Stimulated activated naive CD8-positive, alpha-beta T cell treated with anti-CD3 and anti-CD28 coated beads, Interleukin-15, amount 100 ng/mL, for 72 hours (primary cell): ENCODE results near the gene APBB1IP.
"Not testable (repeated sequence)": the region's sequence is repeated elsewhere in the genome, so short reads cannot be mapped to it uniquely, and the experiment has no call there.

Experiments used
- ATAC-seq: fragments of 150-1000 bp; cut with Tn5 transposase; 2 replicates; pipeline ENCODE4 v1.10.0; 2021; ENCODE audit warnings: mild to moderate bottlenecking, moderate library complexity
- DNase-seq, 2 donors: peaks; one replicate each; pipeline ENCODE4 v3.0.0; 2021 to 2022
- H3K27ac Mint-ChIP-seq, 2 donors: one replicate each; pipeline ENCODE4 v1.8.0; 2022; ENCODE audit warnings: mild to moderate bottlenecking in 2 of 2, mixed read lengths in 2 of 2, moderate library complexity in 2 of 2
- H3K27me3 Mint-ChIP-seq: one replicate; pipeline ENCODE4 v1.8.0; 2022; ENCODE audit warnings: mixed read lengths
- H3K4me1 Mint-ChIP-seq: one replicate; pipeline ENCODE4 v1.8.0; 2022; ENCODE audit warnings: mild to moderate bottlenecking, mixed read lengths
- H3K4me3 Mint-ChIP-seq, 2 donors: one replicate each; pipeline ENCODE4 v1.8.0; 2022; ENCODE audit warnings: mild to moderate bottlenecking in 2 of 2, mixed read lengths in 2 of 2, moderate library complexity in 1 of 2
- H3K9me3 Mint-ChIP-seq, 2 donors: one replicate each; pipeline ENCODE4 v1.8.0; 2022; ENCODE audit warnings: mixed read lengths in 2 of 2

Gene APBB1IP

GRCh38 chr10:26437637-26438461, at the start of gene APBB1IP:
APBB1IP (plus strand) TSS chr10:26438341; CDS start chr10:26492327, 53,986 bp downstream.
- peak; percentile 64 for ATAC-seq
- DNase-seq, result peak; percentile 61 to 72
- Mint-ChIP-seq H3K9me3 (no peaks in the 10 kb centered on the region), H3K27ac (peak within 1 kb of the TSS; percentile 95 to 97), H3K27me3 (no peaks in the 10 kb centered on the region), H3K4me3 (peak within 1 kb of the TSS; percentile 88 to 90), H3K4me1 (peaks cover 49% of the 10 kb centered on the region)

GRCh38 chr10:26389533-26389932, 48.6 kb upstream of the APBB1IP start:
- Mint-ChIP-seq H3K4me1 (peaks cover 8% of the 10 kb centered on the region), H3K4me3 (no peak overlapping the region), H3K27me3 (peaks cover 8% of the 10 kb centered on the region), H3K9me3 (peaks cover 5 to 6% of the 10 kb centered on the region in 2 donors), H3K27ac (no peak overlapping the region)
- DNase-seq (no peak), ATAC-seq (no peak)

- Mint-ChIP-seq H3K4me3 (peak overlapping the region; percentile 60 to 76), H3K4me1 (peaks cover 8% of the 10 kb centered on the region), H3K9me3 (peaks cover 5 to 6% of the 10 kb centered on the region in 2 donors), H3K27ac (peak overlapping the region in 1 of 2 donors; percentile 19), H3K27me3 (peaks cover 8% of the 10 kb centered on the region)
- DNase-seq, result peak; percentile 26 to 34
- ATAC-seq, result peak; percentile 73
These were observed 46.1 kb upstream of the APBB1IP start for GRCh38 chr10:26391701-26392695.

GRCh38 chr10:26398353-26398752, 39.8 kb upstream of the APBB1IP start:
- DNase-seq, H3K9me3 Mint-ChIP-seq, ATAC-seq, H3K4me1 Mint-ChIP-seq, H3K27ac Mint-ChIP-seq, H3K27me3 Mint-ChIP-seq, H3K4me3 Mint-ChIP-seq: not testable (repeated sequence)

GRCh38 chr10:26407406-26407969, 30.7 kb upstream of the APBB1IP start:
- no peaks in the 10 kb centered on the region for H3K27me3 Mint-ChIP-seq
- H3K4me3 Mint-ChIP-seq, result no peak overlapping the region
- H3K4me1 Mint-ChIP-seq, result no peaks in the 10 kb centered on the region
- H3K9me3 Mint-ChIP-seq, result no peaks in the 10 kb centered on the region
- ATAC-seq (no peak), DNase-seq (no peak)
- no peak overlapping the region for H3K27ac Mint-ChIP-seq

GRCh38 chr10:26408858-26409494, 29.2 kb upstream of the APBB1IP start:
- Mint-ChIP-seq H3K4me1 (no peaks in the 10 kb centered on the region), H3K27ac (peak overlapping the region in 1 of 2 donors; percentile 19), H3K27me3 (no peaks in the 10 kb centered on the region), H3K4me3 (no peak overlapping the region), H3K9me3 (no peaks in the 10 kb centered on the region)
- ATAC-seq (no peak), DNase-seq (no peak)

GRCh38 chr10:26410356-26410755, 27.8 kb upstream of the APBB1IP start:
- no peak overlapping the region for H3K4me3 Mint-ChIP-seq
- DNase-seq, result no peak
- H3K27me3 Mint-ChIP-seq, result no peaks in the 10 kb centered on the region
- H3K4me1 Mint-ChIP-seq, result no peaks in the 10 kb centered on the region
- no peak for ATAC-seq
- H3K9me3 Mint-ChIP-seq, result no peaks in the 10 kb centered on the region
- H3K27ac Mint-ChIP-seq, result no peak overlapping the region

GRCh38 chr10:26412932-26413331, 25.2 kb upstream of the APBB1IP start:
- ATAC-seq (no peak), DNase-seq (no peak)
- no peak overlapping the region for H3K4me3 Mint-ChIP-seq
- no peaks in the 10 kb centered on the region for H3K27me3 Mint-ChIP-seq
- H3K9me3 Mint-ChIP-seq, result no peaks in the 10 kb centered on the region
- no peaks in the 10 kb centered on the region for H3K4me1 Mint-ChIP-seq
- no peak overlapping the region for H3K27ac Mint-ChIP-seq

GRCh38 chr10:26413375-26413774, 24.8 kb upstream of the APBB1IP start:
- Mint-ChIP-seq H3K4me3 (no peak overlapping the region), H3K4me1 (no peaks in the 10 kb centered on the region), H3K9me3 (no peaks in the 10 kb centered on the region), H3K27me3 (no peaks in the 10 kb centered on the region), H3K27ac (no peak overlapping the region)
- ATAC-seq (no peak), DNase-seq (no peak)

GRCh38 chr10:26417136-26417535, 21.0 kb upstream of the APBB1IP start:
- DNase-seq, result no peak
- no peak overlapping the region for H3K27ac Mint-ChIP-seq
- no peak overlapping the region for H3K4me3 Mint-ChIP-seq
- ATAC-seq, result no peak
- H3K4me1 Mint-ChIP-seq, result no peaks in the 10 kb centered on the region
- H3K9me3 Mint-ChIP-seq, result no peaks in the 10 kb centered on the region
- H3K27me3 Mint-ChIP-seq, result no peaks in the 10 kb centered on the region

GRCh38 chr10:26422977-26423376, 15.2 kb upstream of the APBB1IP start:
- no peaks in the 10 kb centered on the region for H3K9me3 Mint-ChIP-seq
- DNase-seq (no peak), ATAC-seq (no peak)
- no peak overlapping the region for H3K4me3 Mint-ChIP-seq
- no peak overlapping the region for H3K27ac Mint-ChIP-seq
- no peaks in the 10 kb centered on the region for H3K27me3 Mint-ChIP-seq
- no peaks in the 10 kb centered on the region for H3K4me1 Mint-ChIP-seq

GRCh38 chr10:26423722-26424121, 14.4 kb upstream of the APBB1IP start:
- no peaks in the 10 kb centered on the region for H3K27me3 Mint-ChIP-seq
- no peak overlapping the region for H3K27ac Mint-ChIP-seq
- H3K4me1 Mint-ChIP-seq, result no peaks in the 10 kb centered on the region
- ATAC-seq, result no peak
- H3K4me3 Mint-ChIP-seq, result no peak overlapping the region
- no peak for DNase-seq
- no peaks in the 10 kb centered on the region for H3K9me3 Mint-ChIP-seq

- no peaks in the 10 kb centered on the region for H3K9me3 Mint-ChIP-seq
- H3K4me1 Mint-ChIP-seq, result peaks cover 17% of the 10 kb centered on the region
- H3K27ac Mint-ChIP-seq, result peak overlapping the region; percentile 46 to 83
- H3K27me3 Mint-ChIP-seq, result no peaks in the 10 kb centered on the region
- ATAC-seq (peak; percentile 98), DNase-seq (peak; percentile 26 to 47)
- peak overlapping the region; percentile 58 to 71 for H3K4me3 Mint-ChIP-seq
These were observed 7.4 kb upstream of the APBB1IP start for GRCh38 chr10:26430641-26431163.

- peaks cover 39% of the 10 kb centered on the region for H3K4me1 Mint-ChIP-seq
- H3K4me3 Mint-ChIP-seq, result no peak overlapping the region
- H3K27ac Mint-ChIP-seq, result no peak overlapping the region
- no peaks in the 10 kb centered on the region for H3K27me3 Mint-ChIP-seq
- DNase-seq (peak in 1 of 2 donors; percentile 26), ATAC-seq (peak; percentile 26)
- no peaks in the 10 kb centered on the region for H3K9me3 Mint-ChIP-seq
These were observed 5.2 kb upstream of the APBB1IP start for GRCh38 chr10:26432938-26433337.

GRCh38 chr10:26435852-26436251, 2.3 kb upstream of the APBB1IP start:
- DNase-seq (no peak), ATAC-seq (no peak)
- Mint-ChIP-seq H3K4me3 (peak overlapping the region in 1 of 2 donors; percentile 7), H3K27me3 (no peaks in the 10 kb centered on the region), H3K27ac (peak overlapping the region; percentile 37 to 52), H3K4me1 (peaks cover 29% of the 10 kb centered on the region), H3K9me3 (no peaks in the 10 kb centered on the region)
